Midbrain (tissue), 1 donor: ENCODE results near the gene AOPEP.

ENCODE experiments used
- DNase-seq: peaks from one replicate; lab custom pipeline; 2025; lab: John Stamatoyannopoulos, UW

The AOPEP gene

GRCh38 chr9:94726495-94727191 lies at the start of gene AOPEP:
AOPEP (plus strand) TSS chr9:94726699; CDS start chr9:94759784, 33,085 bp downstream.
- peak; percentile 97 for DNase-seq

- DNase-seq, result no peak
These were observed 48.6 kb upstream of the AOPEP start for GRCh38 chr9:94677929-94678328.

DNA sequence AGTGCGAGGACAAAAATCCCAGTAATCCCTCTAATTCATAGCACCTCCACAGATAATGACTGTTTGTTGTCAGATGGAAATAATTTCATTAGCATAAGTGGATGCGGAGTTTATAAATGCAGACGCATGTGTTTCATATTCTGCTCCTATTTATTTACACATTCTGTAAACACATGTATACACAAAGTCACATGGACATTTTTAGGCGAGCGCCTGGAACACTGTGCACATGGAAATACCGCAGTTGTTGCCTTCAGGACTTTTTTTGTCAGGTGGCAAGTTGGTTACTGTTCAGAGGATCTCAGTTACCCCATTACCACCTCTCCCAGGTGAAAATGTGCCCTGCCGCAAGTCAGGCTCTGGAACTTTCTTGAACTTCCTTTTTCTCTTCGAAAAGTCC lies 46.9 kb upstream of the AOPEP start:
- DNase-seq, result no peak

DNA sequence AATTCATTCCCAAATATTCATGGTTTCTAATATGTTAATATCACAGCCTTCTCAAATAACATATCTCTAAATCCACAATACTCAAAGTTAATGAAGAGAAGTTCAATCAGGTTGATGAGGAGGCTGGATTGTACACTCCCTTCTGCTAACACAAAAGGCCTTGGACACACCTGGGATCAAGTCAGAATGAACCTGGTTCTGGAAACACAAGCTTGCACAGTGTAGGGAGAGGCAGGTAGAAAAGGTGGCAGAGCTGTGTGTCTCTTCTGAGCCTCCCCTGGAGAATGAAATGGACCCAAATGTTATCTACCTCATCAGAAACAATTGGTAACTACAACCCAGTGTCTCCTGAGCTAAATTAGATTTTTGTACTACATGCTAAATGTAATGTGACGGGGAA lies 46.5 kb upstream of the AOPEP start:
- no peak for DNase-seq

DNA sequence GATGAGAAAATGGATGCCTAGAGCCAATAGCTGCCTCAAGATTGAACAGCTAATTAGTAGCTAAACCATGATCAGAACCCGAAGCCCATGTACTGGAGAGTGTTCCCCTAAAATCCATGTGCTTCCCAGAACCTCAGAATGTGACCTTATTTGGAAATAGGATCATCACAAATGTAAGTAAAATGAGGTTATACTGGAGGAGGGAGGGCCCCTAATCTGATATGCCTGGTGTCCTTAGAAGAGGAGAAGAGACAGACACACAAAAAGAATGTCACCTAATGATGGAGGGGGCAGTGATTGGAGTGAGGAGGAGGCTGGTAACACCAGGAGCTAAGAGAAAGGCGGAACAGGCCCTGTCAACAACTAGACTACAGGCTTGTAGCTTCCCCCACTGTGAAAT lies 45.9 kb upstream of the AOPEP start:
- DNase-seq, result no peak

- DNase-seq, result peak; percentile 86
These were observed 45.0 kb upstream of the AOPEP start for GRCh38 chr9:94681508-94681907.

GRCh38 chr9:94685359-94685758 lies 41.1 kb upstream of the AOPEP start:
- no peak for DNase-seq

- DNase-seq, result no peak
These were observed 39.0 kb upstream of the AOPEP start for GRCh38 chr9:94687451-94687850.

DNA sequence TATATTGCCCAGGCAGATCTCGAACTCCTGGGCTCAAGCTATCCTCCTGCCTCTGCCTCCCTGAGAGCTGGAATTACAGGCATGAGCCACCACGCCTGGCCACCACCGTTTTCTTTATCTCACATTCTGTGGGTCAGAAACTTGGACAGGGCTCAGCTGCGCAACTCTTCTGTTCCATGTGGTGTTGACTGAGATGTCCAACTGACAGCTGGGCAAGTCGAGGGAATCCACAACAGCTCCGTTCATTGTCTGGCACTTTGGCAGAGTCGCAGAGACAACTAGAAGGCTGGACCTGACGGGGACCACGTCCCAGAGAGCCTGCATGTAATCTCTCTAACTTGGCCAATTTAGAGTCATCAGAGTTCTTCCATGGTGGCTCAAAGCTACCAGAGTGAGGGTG lies 36.2 kb upstream of the AOPEP start:
- no peak for DNase-seq

GRCh38 chr9:94692601-94693000 lies 33.9 kb upstream of the AOPEP start:
- no peak for DNase-seq

- DNase-seq, result no peak
These were observed 32.9 kb upstream of the AOPEP start for GRCh38 chr9:94693485-94694204.

- no peak for DNase-seq
These were observed 30.0 kb upstream of the AOPEP start for GRCh38 chr9:94696545-94696944.

GRCh38 chr9:94697972-94698581 lies 28.4 kb upstream of the AOPEP start:
- no peak for DNase-seq

GRCh38 chr9:94699715-94700373 lies 26.7 kb upstream of the AOPEP start:
- no peak for DNase-seq

DNA sequence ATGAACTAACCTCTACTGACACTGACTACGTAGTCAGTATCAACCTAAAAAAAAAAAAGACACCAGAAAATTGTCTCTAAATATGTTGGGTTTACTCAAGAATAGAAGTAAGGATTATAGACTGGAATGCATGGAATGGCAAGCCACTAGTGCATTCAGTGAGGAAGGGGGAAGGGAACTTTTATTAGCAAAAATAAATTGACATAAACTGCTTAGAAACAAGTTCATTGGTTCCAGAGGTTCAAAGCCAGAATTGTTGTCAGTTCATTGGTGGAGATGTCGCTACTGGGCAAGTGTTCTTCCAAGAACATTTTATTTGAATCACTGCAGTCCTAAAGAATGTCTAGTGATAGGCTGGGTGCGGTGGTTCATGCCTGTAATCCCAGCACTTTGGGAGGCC lies 26.1 kb upstream of the AOPEP start:
- DNase-seq, result no peak

GRCh38 chr9:94703488-94704140 lies 22.9 kb upstream of the AOPEP start:
- no peak for DNase-seq

GRCh38 chr9:94705162-94705702 lies 21.3 kb upstream of the AOPEP start:
- no peak for DNase-seq

DNA sequence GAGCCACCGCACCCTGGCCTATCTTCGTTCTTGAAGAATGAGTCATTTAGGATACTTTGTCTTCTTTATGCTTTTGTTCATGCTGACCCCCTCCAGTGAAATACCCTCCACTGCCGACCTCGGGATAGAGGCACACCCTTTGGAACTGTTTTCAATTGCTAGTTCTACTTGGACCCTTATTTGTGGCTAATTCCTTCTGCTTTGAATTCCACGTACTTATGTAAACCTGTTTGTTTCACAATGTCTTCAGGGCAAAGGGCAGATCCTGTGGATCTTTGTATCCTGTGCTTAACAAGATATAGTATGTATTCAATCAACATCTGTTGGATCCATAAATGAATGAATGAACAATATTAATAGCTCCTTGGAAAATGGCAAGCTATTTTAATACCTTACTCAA lies 19.6 kb upstream of the AOPEP start:
- no peak for DNase-seq

DNA sequence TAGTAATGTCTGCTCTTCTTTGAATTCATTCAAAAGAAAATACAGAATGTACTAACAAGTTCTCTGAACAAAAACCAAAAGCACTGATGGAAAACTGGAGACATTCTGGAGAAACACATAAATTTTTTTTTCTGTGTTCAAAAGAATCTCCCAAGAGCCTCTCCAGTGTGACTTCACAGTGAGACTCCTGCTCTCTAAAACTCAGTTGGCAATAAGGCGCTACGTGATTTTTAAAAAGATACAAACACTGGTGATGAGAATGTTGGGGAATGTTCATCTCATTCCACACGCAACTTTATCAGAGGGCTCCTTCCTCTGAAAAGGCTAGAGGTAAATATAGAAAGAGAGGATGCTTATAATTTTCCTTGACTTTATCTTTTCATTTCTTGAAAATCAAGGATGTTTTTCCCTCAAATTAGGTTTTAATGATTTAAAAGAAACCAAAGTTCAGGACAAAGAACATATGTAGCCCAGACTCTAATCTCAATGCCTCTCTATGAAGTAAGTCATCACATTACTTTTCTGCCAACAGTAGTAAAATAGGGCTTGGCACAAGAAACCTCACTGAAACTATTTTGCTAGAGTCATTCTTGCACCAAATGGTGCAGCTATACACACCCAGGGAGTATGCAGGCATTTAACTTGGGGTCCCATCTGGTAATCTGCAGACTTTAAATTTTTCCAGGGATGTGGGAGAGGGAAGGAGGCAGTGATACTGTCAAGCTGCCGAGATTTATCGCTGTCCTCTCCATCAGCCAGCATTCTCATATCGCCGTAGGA lies 12.9 kb upstream of the AOPEP start:
- no peak for DNase-seq

DNA sequence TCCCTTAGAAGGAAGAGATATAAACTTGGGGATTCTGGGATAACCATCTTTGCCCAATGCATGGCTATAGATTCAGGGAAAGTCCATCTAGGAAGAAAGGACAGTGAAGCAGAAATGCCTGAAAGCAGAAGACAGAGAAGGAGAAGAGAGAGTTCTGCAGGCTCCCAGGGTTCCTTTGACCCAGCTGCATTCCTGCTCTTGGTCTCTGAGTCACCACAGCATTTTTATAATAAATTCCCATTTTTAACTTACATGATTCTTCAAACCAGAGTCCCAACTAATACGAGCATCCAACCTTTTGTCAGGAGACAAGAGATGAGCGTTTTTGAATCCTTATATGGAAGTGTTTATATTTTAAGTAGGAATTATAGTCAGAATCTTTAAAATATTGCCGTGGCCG lies 12.0 kb upstream of the AOPEP start:
- DNase-seq, result no peak

- no peak for DNase-seq
These were observed 8.7 kb upstream of the AOPEP start for GRCh38 chr9:94717761-94718160.
